AG04450 (cell line): Measurements from ENCODE around the gene TSSK6. TPM values are rescaled to one million over a fixed set of nuclear protein-coding genes. Genes with fewer than 3 reads are reported as not detected.
A peak's percentile ranks its signal among the peaks of the same experiment; 100 is the strongest.

Source experiments
- CTCF ChIA-PET: fragments of 300-600, 350-600 bp; formaldehyde crosslinking; extraction: SDS; loops from one replicate; lab custom pipeline; 2022; ENCODE audit warnings: antibody characterized with exemption, inconsistent platforms; lab: Charles Lee
- POLR2A ChIA-PET: fragments of 350-600 bp; formaldehyde crosslinking; extraction: SDS; loops from one replicate; lab custom pipeline; 2021; ENCODE audit warnings: antibody characterized with exemption, inconsistent platforms; lab: Yijun Ruan, JAX
- DNase-seq: peaks from one replicate; pipeline ENCODE4 v3.0.0-alpha.2; 2011; ENCODE audit warnings: low read depth, low spot score
- H3K27ac ChIP-seq: one replicate; pipeline ENCODE4 v1.5.1; 2012; ENCODE audit warnings: low read depth, low read length, control low read depth
- H3K27me3 ChIP-seq: one replicate; pipeline ENCODE4 v1.6.0; 2012; ENCODE audit warnings: low read length; ENCODE audit not compliant: control insufficient read depth, insufficient read depth
- H3K4me3 ChIP-seq: 2 replicates; pipeline ENCODE4 v1.5.1; 2011; ENCODE audit warnings: mild to moderate bottlenecking, low read depth, low read length, control low read depth
- H3K9me3 ChIP-seq: 2 replicates; pipeline ENCODE4 v1.5.1; 2012; ENCODE audit warnings: low read length; ENCODE audit not compliant: control insufficient read depth, insufficient read depth
- polyA plus RNA-seq: library from polyadenylated mRNA; depleted of rRNA; stranded (reverse); fragments of >200 nt; gene quantifications from 2 replicates; pipeline ENCODE4 v1.2.3, GENCODE V29; 2011
- TF ChIP-seq, protein P1 (sequence below): IDR thresholded peaks from 2 replicates; pipeline ENCODE4 v1.5.1; 2011; ENCODE audit warnings: low read depth, low read length, control low read depth, inconsistent platforms

The TSSK6 gene
- polyA plus RNA-seq, 1 experiment: 1.0 TPM

DNA sequence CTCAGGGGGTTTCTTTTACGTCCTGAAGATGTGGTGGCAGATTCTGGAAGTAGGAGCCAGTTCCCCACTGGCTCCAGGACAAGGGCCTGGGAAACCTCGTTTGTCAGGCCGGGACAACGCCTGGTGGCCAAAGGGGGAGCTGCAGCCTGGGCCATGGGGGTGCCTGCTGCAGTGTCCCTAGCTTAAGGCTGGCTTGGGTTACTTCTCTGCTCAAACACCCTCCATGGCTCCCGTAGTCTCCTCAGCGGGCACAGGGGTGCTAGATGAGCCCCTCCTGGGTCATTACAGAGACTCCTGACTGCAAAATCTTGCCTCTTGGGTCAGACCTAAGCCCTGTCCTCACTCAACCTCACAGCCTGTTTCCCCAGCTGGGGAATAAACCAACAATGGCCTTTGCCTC lies 37.5 kb upstream of the TSSK6 start:
- Histone ChIP-seq H3K9me3 (peaks cover 10% of the 10 kb centered on the region; the same call in 1 of the 2 replicates), H3K27ac (no peak overlapping the region), H3K27me3 (peaks cover 11% of the 10 kb centered on the region), H3K4me3 (no peak overlapping the region)
- POLR2A ChIA-PET: interaction anchor here (0.8 kb wide), 1 partner anchor 24 kb away, joined by 3 read pairs; no protein-coding TSS in a partner anchor
- CTCF ChIA-PET: interaction anchor here (0.6 to 7.7 kb wide), 22 partner anchors 9 to 666 kb away, joined by 3 to 58 read pairs (median 5); partner anchors contain the start of gene GMIP
- TF ChIP-seq, protein P1, sequence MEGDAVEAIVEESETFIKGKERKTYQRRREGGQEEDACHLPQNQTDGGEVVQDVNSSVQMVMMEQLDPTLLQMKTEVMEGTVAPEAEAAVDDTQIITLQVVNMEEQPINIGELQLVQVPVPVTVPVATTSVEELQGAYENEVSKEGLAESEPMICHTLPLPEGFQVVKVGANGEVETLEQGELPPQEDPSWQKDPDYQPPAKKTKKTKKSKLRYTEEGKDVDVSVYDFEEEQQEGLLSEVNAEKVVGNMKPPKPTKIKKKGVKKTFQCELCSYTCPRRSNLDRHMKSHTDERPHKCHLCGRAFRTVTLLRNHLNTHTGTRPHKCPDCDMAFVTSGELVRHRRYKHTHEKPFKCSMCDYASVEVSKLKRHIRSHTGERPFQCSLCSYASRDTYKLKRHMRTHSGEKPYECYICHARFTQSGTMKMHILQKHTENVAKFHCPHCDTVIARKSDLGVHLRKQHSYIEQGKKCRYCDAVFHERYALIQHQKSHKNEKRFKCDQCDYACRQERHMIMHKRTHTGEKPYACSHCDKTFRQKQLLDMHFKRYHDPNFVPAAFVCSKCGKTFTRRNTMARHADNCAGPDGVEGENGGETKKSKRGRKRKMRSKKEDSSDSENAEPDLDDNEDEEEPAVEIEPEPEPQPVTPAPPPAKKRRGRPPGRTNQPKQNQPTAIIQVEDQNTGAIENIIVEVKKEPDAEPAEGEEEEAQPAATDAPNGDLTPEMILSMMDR: peak; percentile 79
- no peak for DNase-seq

- no peak for DNase-seq
- Histone ChIP-seq H3K9me3 (peaks cover 10% of the 10 kb centered on the region; the same call in 1 of the 2 replicates), H3K27me3 (peaks cover 11% of the 10 kb centered on the region), H3K27ac (no peak overlapping the region), H3K4me3 (no peak overlapping the region)
- ChIA-PET CTCF (interaction anchor here (1.1 to 7.7 kb wide), 6 partner anchors 8 to 55 kb away, joined by 3 to 58 read pairs (median 6); no protein-coding TSS in a partner anchor), POLR2A (no interaction called here)
- TF ChIP-seq, protein P1: no peak
Observed at GRCh38 chr19:19551853-19552192, 36.5 kb upstream of the TSSK6 start.

DNA sequence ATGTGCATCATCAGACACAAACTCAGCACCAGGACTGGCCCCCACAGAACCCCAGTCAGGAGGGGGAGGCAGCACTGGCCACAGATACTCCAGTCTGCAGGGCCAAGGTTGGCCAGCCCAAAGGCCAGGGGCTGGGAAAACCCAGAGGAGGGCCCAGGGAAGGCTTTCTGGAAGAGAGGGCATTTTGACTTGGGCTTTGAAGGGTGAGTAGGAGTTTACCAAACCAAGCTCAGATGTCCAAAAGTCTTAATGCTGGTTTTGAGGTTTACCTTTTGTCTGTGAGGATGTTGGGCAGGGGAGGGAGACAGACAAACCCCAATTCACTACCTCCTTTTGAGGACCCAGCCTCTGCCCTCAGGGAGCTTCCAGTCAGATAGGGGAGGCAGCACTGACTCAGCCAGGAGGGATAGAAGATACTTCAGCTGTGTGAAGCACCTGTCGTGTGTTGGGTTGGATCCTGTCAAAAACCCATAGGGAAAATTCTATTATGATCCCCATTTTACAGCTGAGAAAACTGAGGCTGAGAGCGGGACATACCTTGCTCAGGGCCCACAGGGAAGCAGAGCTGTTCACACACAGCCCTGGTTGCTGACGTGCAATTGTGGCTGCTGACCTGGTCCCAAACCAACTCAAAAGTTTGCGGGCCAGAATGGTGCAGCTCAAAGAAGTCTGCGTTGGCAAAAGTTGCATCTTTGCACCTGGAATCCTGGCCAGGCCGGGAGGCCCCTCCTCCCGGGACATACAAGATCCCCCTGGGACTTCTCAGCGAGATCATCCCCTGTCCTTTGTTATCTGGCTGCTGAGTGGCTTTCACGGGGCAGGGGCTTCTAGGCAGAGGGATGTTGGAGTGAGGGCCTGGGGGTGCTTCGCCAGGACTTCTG lies 35.9 kb upstream of the TSSK6 start:
- ChIA-PET POLR2A (interaction anchor here (0.6 kb wide), 1 partner anchor 27 kb away, joined by 5 read pairs; no protein-coding TSS in a partner anchor), CTCF (interaction anchor here (1.0 to 7.7 kb wide), 5 partner anchors 9 to 64 kb away, joined by 3 to 58 read pairs (median 9); no protein-coding TSS in a partner anchor)
- no peak overlapping the region for H3K27ac ChIP-seq
- TF ChIP-seq, protein P1: no peak
- no peak overlapping the region for H3K4me3 ChIP-seq
- H3K27me3 ChIP-seq: peaks cover 11% of the 10 kb centered on the region
- H3K9me3 ChIP-seq: peaks cover 10% of the 10 kb centered on the region; the same call in 1 of the 2 replicates
- no peak for DNase-seq

DNA sequence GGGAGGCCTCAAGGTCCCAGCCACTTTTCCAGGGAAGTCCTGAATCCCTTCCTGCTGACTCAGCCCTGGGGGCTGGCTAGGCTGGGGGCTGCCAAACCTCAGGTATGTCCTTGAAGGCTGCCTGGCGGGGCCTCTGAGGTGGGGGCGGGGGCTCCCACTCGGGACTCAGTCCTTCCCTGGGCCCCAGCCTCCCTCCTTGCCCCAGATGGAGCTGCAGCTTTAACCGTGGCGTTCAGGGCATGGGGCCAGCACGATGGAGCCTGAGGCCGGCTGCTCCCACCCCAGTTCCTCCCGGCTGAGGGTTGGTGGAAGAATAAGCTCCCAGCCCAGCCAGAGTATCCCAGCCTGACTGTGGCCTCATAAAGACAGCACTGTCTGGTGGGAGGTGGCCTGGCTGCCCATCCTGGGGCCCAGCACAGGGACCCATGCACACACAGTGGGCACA lies 35.2 kb upstream of the TSSK6 start:
- H3K9me3 ChIP-seq: peaks cover 13% of the 10 kb centered on the region; the same call in 1 of the 2 replicates
- POLR2A ChIA-PET: interaction anchor here (0.6 kb wide), 1 partner anchor 16 kb away, joined by 8 read pairs; no protein-coding TSS in a partner anchor
- H3K27ac ChIP-seq: no peak overlapping the region
- no peak overlapping the region for H3K4me3 ChIP-seq
- TF ChIP-seq, protein P1: no peak
- peaks cover 11% of the 10 kb centered on the region for H3K27me3 ChIP-seq
- no peak for DNase-seq
- CTCF ChIA-PET: interaction anchor here (1.0 to 7.7 kb wide), 2 partner anchors 19 to 65 kb away, joined by 9 to 58 read pairs; no protein-coding TSS in a partner anchor
